ENCODE results near the gene ZCCHC7. TPM values are rescaled to one million over a fixed set of nuclear protein-coding genes. Genes with fewer than 3 reads are reported as not detected.
A peak's percentile ranks its signal among the peaks of the same experiment; 100 is the strongest.

The ZCCHC7 gene
- total and polyA plus RNA-seq, 2 donors (not counting 3 experiments of a cell fraction or from before 2014, with no cell fraction given) = 7.4 to 14.8 TPM

GRCh38 chr9:37197158-37198038 is 77.0 kb downstream of the ZCCHC7 start:
- Histone ChIP-seq H2AFZ (ENCODE audit: low read depth, low read length) (no peak overlapping the region), H3K4me1 (ENCODE audit: control insufficient read depth, extremely low read depth, insufficient read depth, low read length) (peaks cover 27% of the 10 kb centered on the region), H4K20me1 (replicated peaks; ENCODE audit: control insufficient read depth, extremely low read depth, insufficient read depth, low read length) (no peaks in the 10 kb centered on the region), H3K79me2 (ENCODE audit: control insufficient read depth, insufficient read depth, low read length) (no peaks in the 10 kb centered on the region), H3K36me3 (ENCODE audit: control insufficient read depth in 2 of 2, extremely low read depth in 1 of 2, insufficient read depth in 2 of 2, low read length in 2 of 2) (no peaks in the 10 kb centered on the region), H3K4me3 (replicated peaks in 1 of 3; ENCODE audit: insufficient read depth in 1 of 3, low read depth in 1 of 3, low read length in 3 of 3) (no peak overlapping the region), H3K4me2 (ENCODE audit: insufficient read depth, low read length) (peak overlapping the region; percentile 57), H3K9ac (replicated peaks; ENCODE audit: extremely low read depth, insufficient read depth, low read length) (no peak overlapping the region), H3K9me1 (replicated peaks; ENCODE audit: control insufficient read depth, extremely low read depth, insufficient read depth, low read length) (no peaks in the 10 kb centered on the region), H3K9me3 (replicated peaks; ENCODE audit: control insufficient read depth, insufficient read depth, low read length) (no peaks in the 10 kb centered on the region), H3K27me3 (ENCODE audit: control insufficient read depth in 2 of 2, insufficient read depth in 2 of 2, low read length in 2 of 2) (no peaks in the 10 kb centered on the region), H3K27ac (ENCODE audit: insufficient read depth, low read depth, low read length) (peak overlapping the region; percentile 19)
- dilution Hi-C loops (cut with MboI; ENCODE audit: extremely low pct_ligation_motif_present, low sequenced_read_pairs) (no loop called here), intact Hi-C loops (cut with micrococcal nuclease) (no loop called here)
- CTCF ChIA-PET = interaction anchor here (1.0 to 1.6 kb wide), 7 partner anchors 8 to 100 kb away, joined by 3 to 7 read pairs (median 3); partner anchors contain the start of gene ZCCHC7
- no peak for TF ChIP-seq MAX (IDR thresholded peaks at IDR 0.05; ENCODE audit: insufficient read depth, insufficient read length)
- TF ChIP-seq FOS (IDR thresholded peaks at IDR 0.05; ENCODE audit: borderline replicate concordance, insufficient read depth, low read length) = no peak
- TF ChIP-seq JUN (IDR thresholded peaks at IDR 0.05; ENCODE audit: borderline replicate concordance, insufficient read depth, insufficient read length, low read depth) = no peak
- TF ChIP-seq POLR2A (IDR thresholded peaks at IDR 0.05; ENCODE audit: low read depth, low read length) = no peak
- TF ChIP-seq POLR2AphosphoS5 (IDR thresholded peaks at IDR 0.05; ENCODE audit: insufficient read depth, low read depth, low read length) = no peak
- TF ChIP-seq MYC (IDR thresholded peaks at IDR 0.05; ENCODE audit: low read depth, low read length) = no peak
- TF ChIP-seq GATA2 (IDR thresholded peaks at IDR 0.05; ENCODE audit: insufficient read depth, insufficient read length, low read depth, low read length) = no peak
- no peak for TF ChIP-seq CTCF (IDR thresholded peaks at IDR 0.05; ENCODE audit: extremely low read depth in 1 of 2, insufficient read depth in 1 of 2, low read depth in 1 of 2, low read length in 2 of 2)
- TF ChIP-seq EZH2 (IDR thresholded peaks at IDR 0.05; ENCODE audit: borderline replicate concordance, low read depth, low read length, severe bottlenecking) = no peak
- POLR2A ChIA-PET = no interaction called here
- DNase-seq (ENCODE audit: low read depth, low spot score) = peak; percentile 82
- no peak for FAIRE-seq
- BruUV-seq (replicated peaks) = no TSS peak
